ENCODE results near the gene FAM20C.

FAM20C gene

DNA sequence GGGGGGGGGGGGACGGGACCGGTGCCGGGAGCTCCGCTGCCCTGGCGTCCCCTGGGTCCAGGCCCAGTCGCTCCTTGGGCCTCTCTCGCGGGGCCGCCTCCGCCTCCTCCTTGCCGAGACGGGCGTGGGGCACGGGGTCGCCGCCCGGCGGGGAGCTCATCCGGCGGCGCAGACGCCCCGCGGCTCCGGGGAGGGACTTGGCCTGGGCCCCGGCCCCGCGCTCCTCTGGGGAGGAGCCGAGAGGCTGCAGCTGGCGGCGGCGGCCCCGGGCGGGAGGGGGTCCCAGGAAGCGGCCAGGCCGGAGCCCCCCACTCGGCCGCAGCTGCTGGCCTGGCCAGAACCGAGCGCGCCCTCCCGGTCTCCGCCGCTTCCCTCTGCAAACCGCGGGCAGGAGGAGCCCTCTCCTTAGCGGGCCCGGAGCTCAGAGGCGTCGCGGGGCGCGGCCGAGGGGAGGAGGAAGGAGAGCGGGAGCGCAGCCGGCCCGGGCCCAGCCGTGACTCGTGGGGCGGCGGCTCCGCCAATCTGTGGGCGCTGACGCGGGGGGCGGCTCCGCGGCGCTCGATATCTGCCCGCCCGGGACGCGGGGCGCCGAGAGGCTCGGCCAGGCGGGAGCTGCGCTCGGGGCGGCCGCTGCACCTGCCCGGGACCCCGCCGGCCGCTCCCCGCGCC is at the start of gene FAM20C:
FAM20C (plus strand) TSS at position 591 of the 669 bp plus-strand sequence. CDS start 629 bp downstream, outside the sequence.
- peak; percentile 38 for DNase-seq

GRCh38 chr7:143145-143751 is 49.1 kb upstream of the FAM20C start:
- DNase-seq = no peak

DNA sequence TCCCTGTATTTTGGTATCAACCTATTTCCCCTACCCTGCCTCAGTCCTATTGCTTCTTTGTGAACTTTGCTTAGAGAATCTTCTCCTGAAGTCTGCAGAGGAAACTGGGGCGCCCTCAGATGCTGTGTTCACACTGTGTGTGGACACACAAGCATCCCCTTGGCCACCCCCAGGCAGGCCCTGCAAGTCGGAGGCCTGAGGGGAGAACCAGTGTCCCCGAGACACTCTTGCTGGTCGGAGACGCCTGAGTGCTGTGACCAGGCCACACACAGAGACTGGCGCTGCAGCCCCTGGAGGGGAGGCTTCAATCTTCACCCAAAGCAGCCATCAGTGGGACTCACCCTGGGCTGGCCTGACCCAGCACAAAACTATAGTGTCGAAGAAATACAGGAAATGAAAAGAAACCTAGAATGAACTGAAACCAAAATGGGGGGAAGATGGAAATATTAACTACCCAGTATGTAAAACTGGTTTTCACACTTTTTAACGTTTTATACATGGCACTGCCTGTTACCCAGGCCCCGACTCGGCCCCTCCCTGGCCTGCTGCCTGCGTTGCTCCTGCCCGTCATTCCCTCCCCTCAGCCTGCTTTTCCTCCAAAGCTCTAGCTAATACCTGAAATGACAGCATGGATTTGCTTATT is 48.4 kb upstream of the FAM20C start:
- DNase-seq = no peak

GRCh38 chr7:144454-144826 is 47.9 kb upstream of the FAM20C start:
- no peak for DNase-seq

DNA sequence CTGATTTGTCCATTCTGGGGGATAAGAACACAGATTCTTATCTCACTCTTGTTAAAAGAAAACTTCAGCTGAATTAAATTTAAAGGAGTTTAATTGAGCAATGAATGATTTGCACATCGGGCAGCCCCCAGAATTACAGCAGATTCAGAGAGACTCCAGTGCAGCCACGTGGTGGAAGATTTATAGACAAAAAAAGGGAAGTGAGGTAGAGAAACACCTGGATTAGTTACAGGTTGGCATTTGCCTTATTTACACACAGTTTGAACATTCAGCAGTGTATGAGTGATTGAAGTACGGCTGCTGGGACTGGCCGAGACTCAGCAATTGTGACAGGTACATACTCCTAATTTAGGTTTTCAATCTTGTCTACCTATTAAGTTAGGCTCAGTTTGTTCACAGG is 46.5 kb upstream of the FAM20C start:
- no peak for DNase-seq

DNA sequence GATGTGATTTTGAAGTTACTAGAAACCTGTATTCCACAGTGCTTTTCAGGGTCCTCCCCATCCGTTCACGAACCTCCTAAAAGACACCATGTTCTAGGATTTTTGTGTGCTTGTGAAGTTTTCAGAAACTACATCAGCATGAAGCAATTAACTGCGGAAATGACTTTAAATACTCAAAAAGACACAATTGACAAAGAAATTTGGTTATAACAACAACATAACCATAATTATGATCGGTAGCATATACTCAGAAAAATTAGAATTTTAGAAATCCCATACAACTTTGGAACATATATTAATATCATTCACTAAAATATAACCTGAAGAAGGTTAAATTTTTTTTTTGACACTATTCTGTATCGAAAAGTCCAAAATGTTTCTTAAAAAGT is 43.8 kb upstream of the FAM20C start:
- no peak for DNase-seq

DNA sequence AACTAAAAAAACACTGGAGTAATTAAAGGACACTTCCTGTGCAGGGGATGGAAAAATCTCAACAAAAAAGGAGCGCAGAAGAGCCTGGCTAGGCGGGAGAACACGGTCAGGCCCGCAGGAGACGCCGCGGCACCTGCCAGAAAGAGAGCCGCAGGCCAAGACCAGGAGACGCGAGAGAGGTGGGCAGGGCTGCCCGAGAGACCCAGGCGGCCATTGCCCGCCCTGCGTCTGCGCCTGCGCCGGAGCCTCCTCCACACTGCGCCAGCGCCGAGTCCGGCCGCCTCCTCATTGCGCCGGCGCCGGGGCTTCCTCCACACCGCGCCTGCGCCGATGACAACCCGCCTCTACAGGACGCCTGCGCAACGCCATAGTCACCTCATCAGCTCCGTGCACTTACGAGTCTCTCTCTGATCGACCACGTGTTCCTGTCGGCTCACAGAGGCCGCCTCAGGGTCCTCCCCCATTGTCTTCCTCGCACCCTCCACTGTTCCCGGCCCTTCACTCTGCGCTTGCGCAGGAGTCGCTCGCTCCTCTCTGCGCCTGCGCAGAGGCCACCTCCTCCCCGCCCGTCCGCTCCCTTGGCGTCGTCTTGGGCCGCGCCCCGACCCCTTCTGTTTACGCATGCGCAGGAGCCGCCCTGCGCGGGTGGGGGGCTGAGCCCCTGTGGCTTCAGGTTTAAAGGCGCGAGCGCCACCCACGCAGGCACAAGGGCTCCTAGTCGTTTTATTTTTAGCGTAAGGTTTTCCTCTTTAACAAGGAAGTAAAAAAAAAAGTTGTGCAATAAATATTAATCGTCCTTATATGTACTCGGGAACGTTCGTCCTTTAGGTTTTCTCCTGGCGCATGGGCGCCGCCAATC is 43.2 kb upstream of the FAM20C start:
- DNase-seq = peak; percentile 97

GRCh38 chr7:149791-150636 is 42.4 kb upstream of the FAM20C start:
- DNase-seq = no peak

DNA sequence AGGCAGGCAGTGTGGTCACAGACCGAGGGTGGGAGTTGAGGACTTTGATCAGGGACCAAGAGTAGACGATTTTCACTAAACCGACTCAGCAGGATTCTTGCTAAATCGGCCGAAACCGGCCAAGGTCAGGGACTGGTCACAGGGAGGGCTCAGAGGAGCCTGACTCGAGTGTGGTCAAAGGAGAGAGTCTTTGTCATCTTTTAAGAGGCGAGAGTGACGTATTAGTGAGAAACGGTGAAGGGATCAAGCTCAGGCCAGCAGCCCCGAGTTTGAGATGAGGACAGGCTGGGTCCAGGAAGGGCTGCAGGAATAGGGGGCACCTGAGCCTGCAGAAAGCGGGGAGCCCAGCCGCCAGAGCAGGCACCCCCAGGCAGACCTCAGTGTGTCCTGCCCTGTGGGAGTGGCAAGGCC is 41.6 kb upstream of the FAM20C start:
- no peak for DNase-seq

- no peak for DNase-seq
Measured at GRCh38 chr7:151346-152050, 40.9 kb upstream of the FAM20C start.

- no peak for DNase-seq
Measured at GRCh38 chr7:152702-153391, 39.5 kb upstream of the FAM20C start.

DNA sequence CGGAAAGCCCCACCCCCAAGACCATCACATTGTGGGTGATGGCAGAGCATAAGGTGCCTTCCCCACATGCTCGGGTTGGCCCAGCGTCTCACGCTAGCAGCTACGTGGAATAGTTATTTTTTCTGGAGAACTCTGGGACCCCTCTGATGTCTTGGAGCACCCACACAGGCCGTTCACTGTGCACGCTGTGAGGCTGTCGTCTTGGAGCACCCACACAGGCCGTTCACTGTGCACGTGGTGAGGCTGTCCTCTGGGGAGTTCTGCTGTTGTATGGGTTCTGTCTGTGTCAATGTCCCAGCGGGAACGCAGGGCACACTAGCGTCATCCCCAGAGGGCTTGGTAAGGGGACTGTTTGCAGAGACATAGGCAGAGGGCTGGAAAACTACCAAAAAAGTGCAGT is 38.8 kb upstream of the FAM20C start:
- no peak for DNase-seq

GRCh38 chr7:154096-154799 is 38.1 kb upstream of the FAM20C start:
- no peak for DNase-seq

DNA sequence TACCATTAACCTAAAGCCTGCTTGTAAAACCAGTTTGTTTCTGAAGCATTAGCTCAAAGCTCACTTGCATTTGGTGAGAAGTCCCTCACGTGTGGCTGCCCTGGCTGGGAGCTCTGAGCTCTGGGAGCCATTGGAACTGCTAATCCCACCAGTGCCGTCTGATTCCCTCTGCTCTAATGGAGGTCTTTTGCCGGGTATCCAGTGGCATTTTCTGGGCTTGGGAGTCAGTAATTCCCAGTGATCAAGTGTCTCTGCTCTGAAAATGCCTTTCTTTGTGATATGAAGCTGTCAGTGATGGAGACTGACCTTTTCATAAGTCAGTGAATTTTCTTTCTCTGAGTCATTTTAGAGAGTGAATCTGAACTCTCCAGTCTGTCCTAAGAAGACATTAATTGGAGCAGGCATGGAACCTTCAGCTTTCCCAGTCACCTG is 36.9 kb upstream of the FAM20C start:
- DNase-seq = no peak

DNA sequence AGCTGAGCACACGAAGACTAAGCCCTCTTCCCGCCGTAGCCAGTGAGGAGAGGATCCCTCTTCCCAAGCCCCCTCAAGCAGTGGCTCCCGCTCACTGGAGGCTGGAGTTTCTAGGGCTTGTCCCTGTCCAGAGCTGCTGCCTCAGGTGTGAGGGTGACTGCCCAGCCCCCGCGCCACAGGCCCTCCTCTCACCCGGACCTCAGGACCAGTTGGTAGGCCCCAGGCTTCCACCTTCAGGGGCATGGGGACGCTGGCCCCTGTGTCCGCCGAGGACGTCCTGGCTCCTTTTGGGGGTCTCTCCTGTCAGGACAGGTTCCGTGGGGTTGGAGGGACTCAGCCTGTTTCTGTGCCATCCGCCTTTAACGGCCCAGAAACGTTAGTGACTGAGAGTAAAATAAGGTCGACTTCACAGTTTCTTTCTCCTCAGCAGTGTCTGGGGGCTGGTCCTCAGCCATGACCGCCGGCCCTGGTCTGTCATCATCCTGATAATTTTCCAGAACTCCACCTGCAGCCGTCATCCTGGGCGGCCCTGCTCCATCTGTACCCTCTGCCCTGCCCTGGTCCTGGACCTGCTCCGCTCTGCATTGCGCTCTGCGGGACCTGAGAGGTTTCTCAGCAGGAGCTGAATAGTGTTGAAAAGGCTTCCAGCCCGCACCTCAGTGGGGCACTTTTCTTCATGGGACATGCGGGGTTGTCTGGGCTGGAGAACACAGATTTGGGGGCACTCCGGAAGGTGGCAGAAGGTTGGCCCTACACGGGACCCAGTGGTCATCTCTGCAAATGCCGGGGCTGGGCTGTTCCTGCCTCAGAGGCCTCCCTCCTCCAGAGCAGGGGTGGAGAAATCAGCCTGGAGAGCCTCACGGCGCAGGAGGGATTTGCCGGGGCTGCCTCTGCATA is 36.0 kb upstream of the FAM20C start:
- no peak for DNase-seq

- DNase-seq = no peak
Measured at GRCh38 chr7:157008-157310, 35.4 kb upstream of the FAM20C start.

DNA sequence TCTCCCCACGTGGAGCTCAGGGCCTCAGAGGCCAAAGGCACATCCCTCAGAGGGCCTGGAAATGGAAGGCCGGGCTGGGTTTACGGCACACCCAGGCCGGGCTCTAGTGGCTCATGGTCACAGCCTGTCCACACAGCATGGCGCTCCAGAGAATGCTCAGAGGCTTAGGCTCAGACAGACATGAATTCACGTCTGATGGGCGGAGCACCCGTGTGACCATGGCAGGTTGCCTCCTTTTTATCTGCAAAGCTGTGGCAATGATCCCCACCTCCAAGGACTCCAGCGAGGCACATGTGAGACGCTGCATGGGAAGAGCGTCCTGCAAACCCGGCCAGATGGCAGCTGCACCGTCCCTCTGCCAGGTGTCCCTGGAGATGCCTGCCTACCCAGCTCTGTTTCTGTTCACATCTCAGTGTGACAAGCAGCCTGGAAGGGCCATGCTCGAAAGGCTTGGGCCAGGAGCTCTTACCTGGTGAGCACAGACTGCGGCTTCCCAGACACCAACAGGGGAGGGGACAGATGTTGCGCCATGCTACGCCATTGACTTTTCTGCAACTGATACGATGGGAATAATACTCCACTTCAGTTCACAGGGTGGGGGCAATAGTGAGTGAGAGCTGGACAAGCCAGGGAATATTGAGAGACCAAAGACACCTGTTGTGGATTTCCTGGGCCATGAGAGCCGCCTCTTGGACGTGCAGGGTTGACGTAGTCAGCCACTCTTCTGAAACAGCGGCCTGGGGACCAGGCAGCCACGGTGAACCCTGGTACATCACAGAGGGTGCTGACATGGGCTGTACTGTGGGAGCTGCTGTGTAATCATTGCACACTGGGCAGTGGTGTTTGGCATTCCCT is 34.4 kb upstream of the FAM20C start:
- DNase-seq = no peak

DNA sequence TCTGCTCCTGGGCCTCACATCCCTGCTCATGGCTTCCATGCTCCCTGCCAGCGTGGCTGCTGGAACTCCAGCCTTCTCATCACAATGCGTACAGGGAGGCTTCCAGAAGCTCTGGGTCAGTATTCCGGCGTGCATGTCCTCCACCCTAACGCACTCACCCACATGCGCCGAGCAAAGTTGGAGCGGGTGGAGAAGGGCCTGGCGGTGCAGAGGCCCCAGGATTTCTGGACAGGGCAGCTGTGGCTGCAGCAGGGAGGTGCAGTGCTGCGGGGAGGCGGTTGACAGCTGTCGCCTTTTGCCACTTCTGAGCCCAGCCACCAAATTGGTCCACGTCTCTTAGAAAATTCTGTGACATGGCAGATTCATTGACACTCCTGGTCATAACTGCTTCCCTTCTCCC is 33.6 kb upstream of the FAM20C start:
- no peak for DNase-seq
